ENCODE measurements around the gene ACSS1.

Gene ACSS1

GRCh38 chr20:24979036-24979960 lies 78.6 kb downstream of the ACSS1 start:
- no peak for DNase-seq

GRCh38 chr20:24978513-24978912 lies 79.4 kb downstream of the ACSS1 start:
- DNase-seq = peak in 31 of 51 donors; percentile 18 to 80 (median 54)

GRCh38 chr20:24977797-24978196 lies 80.1 kb downstream of the ACSS1 start:
- DNase-seq = peak in 12 of 51 donors; percentile 15 to 50 (median 36)

- no peak for DNase-seq
Measured at GRCh38 chr20:24977336-24977735, 80.6 kb downstream of the ACSS1 start.

- DNase-seq = no peak
Measured at GRCh38 chr20:24972341-24972740, 85.6 kb downstream of the ACSS1 start.

- no peak for DNase-seq
Measured at GRCh38 chr20:24971376-24972101, 86.4 kb downstream of the ACSS1 start.

GRCh38 chr20:24970754-24971153 lies 87.2 kb downstream of the ACSS1 start:
- no peak for DNase-seq

GRCh38 chr20:24970030-24970553 lies 87.8 kb downstream of the ACSS1 start:
- DNase-seq = no peak

- no peak for DNase-seq
Measured at GRCh38 chr20:24969186-24970029, 88.5 kb downstream of the ACSS1 start.

- no peak for DNase-seq
Measured at GRCh38 chr20:24968278-24968800, 89.6 kb downstream of the ACSS1 start.

GRCh38 chr20:24966317-24967012 lies 91.5 kb downstream of the ACSS1 start:
- DNase-seq = no peak

- no peak for DNase-seq
Measured at GRCh38 chr20:24965065-24965919, 92.6 kb downstream of the ACSS1 start.

GRCh38 chr20:24964506-24964840 lies 93.5 kb downstream of the ACSS1 start:
- no peak for DNase-seq

- no peak for DNase-seq
Measured at GRCh38 chr20:24963672-24964505, 94.0 kb downstream of the ACSS1 start.

- no peak for DNase-seq
Measured at GRCh38 chr20:24962510-24962909, 95.4 kb downstream of the ACSS1 start.

- DNase-seq = no peak
Measured at GRCh38 chr20:24962182-24962492, 95.8 kb downstream of the ACSS1 start.

- DNase-seq = no peak
Measured at GRCh38 chr20:24961384-24962181, 96.4 kb downstream of the ACSS1 start.

- no peak for DNase-seq
Measured at GRCh38 chr20:24960861-24961260, 97.1 kb downstream of the ACSS1 start.

All from hypothalamus (tissue), 51 donors.